Type B pancreatic cell (in vitro differentiated cells): Measurements from ENCODE around the gene ANK2. TPM values are rescaled to one million over a fixed set of nuclear protein-coding genes. Genes with fewer than 3 reads are reported as not detected.

Experiments used
- DNase-seq: peaks from one replicate; pipeline ENCODE4 v3.0.0; 2021; ENCODE audit warnings: mixed read lengths; ENCODE audit not compliant: unreplicated experiment; ENCODE audit errors: extremely low spot score
- H3K27ac Mint-ChIP-seq: 2 replicates; pipeline ENCODE4 v1.8.0; 2021; ENCODE audit warnings: mild to moderate bottlenecking, mixed read lengths
- H3K27me3 Mint-ChIP-seq: 2 replicates; pipeline ENCODE4 v1.8.0; 2021; ENCODE audit warnings: mixed read lengths
- H3K36me3 Mint-ChIP-seq: 2 replicates; pipeline ENCODE4 v1.8.0; 2021; ENCODE audit warnings: mixed read lengths
- H3K4me1 Mint-ChIP-seq: one replicate; pipeline ENCODE4 v1.8.0; 2021; ENCODE audit warnings: mixed read lengths; ENCODE audit not compliant: unreplicated experiment
- H3K4me3 Mint-ChIP-seq: 2 replicates; pipeline ENCODE4 v1.8.0; 2021; ENCODE audit warnings: mild to moderate bottlenecking, mixed read lengths
- H3K9me3 Mint-ChIP-seq: 2 replicates; pipeline ENCODE4 v1.8.0; 2021; ENCODE audit warnings: mixed read lengths
- total RNA-seq: library from RNA; stranded (reverse); gene quantifications from 2 replicates; pipeline ENCODE4 v1.2.1, GENCODE V29; 2021; ENCODE audit warnings: low replicate concordance
- TF ChIP-seq, protein P1 (sequence below): fragments of 200-600 bp; sonication (generic); conservative IDR thresholded peaks from 2 replicates; pipeline ENCODE4 v1.5.0; 2021; ENCODE audit warnings: antibody characterized with exemption, mild to moderate bottlenecking

Gene ANK2
- total RNA-seq, 1 donor from 2014 or later: 27.7 TPM

DNA sequence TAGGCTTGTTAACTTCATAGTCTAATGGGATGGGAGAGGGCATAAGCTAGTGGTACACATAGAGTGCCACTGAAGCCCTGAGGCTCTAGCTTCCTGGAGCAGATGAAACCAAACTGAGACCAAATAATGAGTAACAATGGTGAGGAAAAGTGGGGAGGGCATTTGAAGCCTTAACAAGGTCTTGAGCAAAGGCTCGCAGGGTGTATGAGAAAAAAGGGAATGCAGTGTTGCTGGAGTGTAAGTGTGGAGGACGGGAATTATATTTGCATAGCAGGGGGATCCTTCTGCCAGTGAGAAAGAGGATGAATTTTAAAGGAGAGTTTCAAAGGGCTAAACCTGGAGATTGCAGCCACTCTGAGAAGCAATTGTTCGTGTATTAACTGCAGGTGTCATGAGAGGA lies 263.1 kb downstream of the ANK2 start:
- Mint-ChIP-seq H3K9me3 (no peaks in the 10 kb centered on the region), H3K36me3 (no peaks in the 10 kb centered on the region), H3K4me3 (no peak overlapping the region), H3K27ac (no peak overlapping the region), H3K4me1 (no peaks in the 10 kb centered on the region), H3K27me3 (no peaks in the 10 kb centered on the region)
- TF ChIP-seq, protein P1, sequence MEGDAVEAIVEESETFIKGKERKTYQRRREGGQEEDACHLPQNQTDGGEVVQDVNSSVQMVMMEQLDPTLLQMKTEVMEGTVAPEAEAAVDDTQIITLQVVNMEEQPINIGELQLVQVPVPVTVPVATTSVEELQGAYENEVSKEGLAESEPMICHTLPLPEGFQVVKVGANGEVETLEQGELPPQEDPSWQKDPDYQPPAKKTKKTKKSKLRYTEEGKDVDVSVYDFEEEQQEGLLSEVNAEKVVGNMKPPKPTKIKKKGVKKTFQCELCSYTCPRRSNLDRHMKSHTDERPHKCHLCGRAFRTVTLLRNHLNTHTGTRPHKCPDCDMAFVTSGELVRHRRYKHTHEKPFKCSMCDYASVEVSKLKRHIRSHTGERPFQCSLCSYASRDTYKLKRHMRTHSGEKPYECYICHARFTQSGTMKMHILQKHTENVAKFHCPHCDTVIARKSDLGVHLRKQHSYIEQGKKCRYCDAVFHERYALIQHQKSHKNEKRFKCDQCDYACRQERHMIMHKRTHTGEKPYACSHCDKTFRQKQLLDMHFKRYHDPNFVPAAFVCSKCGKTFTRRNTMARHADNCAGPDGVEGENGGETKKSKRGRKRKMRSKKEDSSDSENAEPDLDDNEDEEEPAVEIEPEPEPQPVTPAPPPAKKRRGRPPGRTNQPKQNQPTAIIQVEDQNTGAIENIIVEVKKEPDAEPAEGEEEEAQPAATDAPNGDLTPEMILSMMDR: no peak
- no peak for DNase-seq

DNA sequence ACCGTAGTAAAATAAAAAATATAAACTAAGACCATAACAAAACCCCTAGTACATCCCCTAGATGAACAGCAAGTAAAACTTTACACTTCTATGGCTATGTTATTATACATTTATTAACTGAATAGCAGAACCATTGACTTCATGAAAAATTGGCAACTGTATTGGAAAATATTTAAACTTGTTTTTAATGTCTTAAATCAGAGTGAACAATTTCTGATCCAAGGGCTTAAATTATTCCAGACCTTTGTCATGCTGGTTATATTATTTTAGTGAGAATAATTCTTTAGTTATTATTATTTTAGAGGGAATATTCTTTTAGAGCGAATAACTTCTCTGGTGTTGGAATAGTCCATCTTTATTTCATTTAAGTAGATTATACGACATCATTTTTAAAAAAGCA lies 265.0 kb downstream of the ANK2 start:
- Mint-ChIP-seq H3K4me1 (no peaks in the 10 kb centered on the region), H3K9me3 (no peaks in the 10 kb centered on the region), H3K27ac (no peak overlapping the region), H3K36me3 (no peaks in the 10 kb centered on the region), H3K27me3 (no peaks in the 10 kb centered on the region), H3K4me3 (no peak overlapping the region)
- no peak for DNase-seq
- TF ChIP-seq, protein P1: no peak

DNA sequence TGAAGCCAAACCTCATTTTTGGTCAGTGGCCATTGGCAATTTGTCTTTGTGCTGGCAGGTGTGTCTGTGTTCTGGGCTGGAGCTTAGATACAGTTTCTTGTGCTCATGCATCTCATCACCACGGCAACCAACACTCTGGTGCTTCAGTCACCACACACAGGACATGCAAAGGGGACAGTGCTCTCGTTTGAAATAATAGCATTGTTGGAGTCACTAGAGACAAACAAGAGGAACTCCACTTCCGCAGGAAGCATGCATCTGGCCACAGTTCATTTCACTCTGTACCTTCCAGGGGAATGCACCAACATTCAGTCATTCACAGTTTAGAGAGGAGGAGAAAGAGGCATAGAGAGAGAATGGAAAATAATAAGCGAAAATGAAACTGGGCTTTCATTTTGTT lies 267.4 kb downstream of the ANK2 start:
- H3K27ac Mint-ChIP-seq: no peak overlapping the region
- H3K9me3 Mint-ChIP-seq: no peaks in the 10 kb centered on the region
- no peaks in the 10 kb centered on the region for H3K4me1 Mint-ChIP-seq
- H3K27me3 Mint-ChIP-seq: no peaks in the 10 kb centered on the region
- H3K4me3 Mint-ChIP-seq: no peak overlapping the region
- H3K36me3 Mint-ChIP-seq: no peaks in the 10 kb centered on the region
- DNase-seq: no peak
- TF ChIP-seq, protein P1: no peak

- H3K4me3 Mint-ChIP-seq: no peak overlapping the region
- H3K27me3 Mint-ChIP-seq: no peaks in the 10 kb centered on the region
- H3K36me3 Mint-ChIP-seq: no peaks in the 10 kb centered on the region
- TF ChIP-seq, protein P1: no peak
- no peaks in the 10 kb centered on the region for H3K9me3 Mint-ChIP-seq
- no peak overlapping the region for H3K27ac Mint-ChIP-seq
- no peak for DNase-seq
- no peaks in the 10 kb centered on the region for H3K4me1 Mint-ChIP-seq
Measured at GRCh38 chr4:113317523-113317922, 268.1 kb downstream of the ANK2 start.

- Mint-ChIP-seq H3K4me3 (no peak overlapping the region), H3K9me3 (no peaks in the 10 kb centered on the region), H3K27ac (no peak overlapping the region), H3K27me3 (no peaks in the 10 kb centered on the region), H3K4me1 (no peaks in the 10 kb centered on the region), H3K36me3 (no peaks in the 10 kb centered on the region)
- DNase-seq: no peak
- TF ChIP-seq, protein P1: no peak
Measured at GRCh38 chr4:113322736-113323135, 273.3 kb downstream of the ANK2 start.
